Tibial artery (tissue), 4 donors: ENCODE measurements around the gene NAP1L3.

Source experiments
- DNase-seq, 2 donors: peaks; one replicate each; pipeline ENCODE4 v3.0.0-alpha.2; 2019
- H3K27ac ChIP-seq, 2 donors: fragments of 200-600 bp; sonication (generic) in 1 of 2; 1 replicate in 1 of 2; 2 replicates in 1 of 2; pipeline ENCODE4 v1.5.1; 2018 to 2019; ENCODE audit warnings: mild to moderate bottlenecking in 1 of 2
- H3K27me3 ChIP-seq, 2 donors: fragments of 200-600 bp; sonication (generic) in 1 of 2; one replicate each; pipeline versions ENCODE4 v1.5.1 to v1.6.0; 2016 to 2019
- H3K36me3 ChIP-seq, 3 donors: fragments of 200-600 bp; sonication (generic) in 2 of 3; one replicate each; pipeline ENCODE4 v1.5.1; 2016 to 2019; ENCODE audit warnings: mild to moderate bottlenecking in 2 of 3
- H3K4me1 ChIP-seq, 4 donors: fragments of 200-600 bp; sonication (generic) in 2 of 4; 1 replicate in 3 of 4; 2 replicates in 1 of 4; pipeline ENCODE4 v1.5.1; 2016 to 2019
- H3K4me3 ChIP-seq, 2 donors: fragments of 200-600 bp; sonication (generic) in 1 of 2; 1 replicate in 1 of 2; 2 replicates in 1 of 2; pipeline ENCODE4 v1.5.1; 2018 to 2019; ENCODE audit warnings: mild to moderate bottlenecking in 2 of 2
- H3K9me3 ChIP-seq, 3 donors: fragments of 200-600 bp; sonication (generic) in 1 of 3; one replicate each; pipeline ENCODE4 v1.5.1; 2016 to 2019
- CTCF ChIP-seq, 2 experiments: fragments of 200-600 bp in 1 of 2; fragments of 450-650 bp in 1 of 2; IDR thresholded peaks; one replicate each; pipeline ENCODE4 v1.5.1; 2017 to 2019; ENCODE audit warnings: antibody characterized with exemption in 2 of 2, mild to moderate bottlenecking in 1 of 2, moderate library complexity in 1 of 2
- intact Hi-C: fragments of 100-400 bp; cut with DNase I; formaldehyde crosslinking; loops from one replicate; pipeline ENCODE4 v1.15.0; 2023; ENCODE audit warnings: low total_unique reads

Gene NAP1L3

DNA sequence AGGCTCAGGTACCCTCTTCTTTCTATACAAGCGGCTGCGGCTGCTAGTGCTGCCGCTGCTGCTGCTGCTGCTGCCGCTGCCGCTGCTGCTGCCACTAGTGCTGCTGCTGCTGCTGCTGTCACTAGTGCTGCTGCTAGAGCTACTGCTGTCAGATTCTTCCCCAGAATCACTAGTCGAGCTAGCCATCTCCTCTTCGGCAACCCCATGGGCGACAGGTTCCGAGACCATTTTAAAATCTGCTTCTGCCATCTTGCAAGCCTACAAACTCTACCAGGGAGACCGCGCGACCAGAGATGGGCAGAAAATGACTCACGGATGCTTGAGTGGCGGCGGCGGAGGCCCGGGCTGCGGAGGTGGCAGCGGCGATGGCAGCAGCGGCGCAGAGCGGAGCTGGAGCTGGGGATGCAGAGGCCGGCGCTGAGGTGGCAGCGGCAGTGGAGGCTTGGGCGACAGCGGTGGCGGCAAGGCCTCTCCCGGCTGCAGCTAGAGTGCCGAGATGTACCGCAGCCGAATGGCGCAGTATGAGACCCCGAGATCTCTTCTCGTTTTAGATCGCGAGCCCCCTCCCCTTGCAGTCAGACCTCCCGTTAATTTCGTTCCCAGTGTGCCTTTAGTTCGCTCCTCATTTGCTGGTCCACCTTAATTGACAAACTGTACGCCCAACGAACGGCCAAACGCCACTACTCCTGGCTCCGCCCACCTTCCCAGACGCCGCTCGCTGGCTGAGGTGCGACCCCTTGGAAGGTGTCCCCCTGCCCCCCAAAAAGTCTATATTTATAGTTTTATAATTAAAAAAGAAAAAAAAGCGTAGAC lies at the start of gene NAP1L3:
NAP1L3 (minus strand) TSS at position 523 of the 813 bp plus-strand sequence; CDS start at position 249, 274 bp downstream.
- intact Hi-C loops = no loop called here
- H3K4me1 ChIP-seq = no peaks in the 10 kb centered on the region
- no peak for TF ChIP-seq CTCF (IDR thresholded peaks at IDR 0.05)
- peak; percentile 49 to 78 for DNase-seq
- H3K27ac ChIP-seq = peak within 1 kb of the TSS; percentile 82 to 87
- H3K36me3 ChIP-seq = no peaks in the 10 kb centered on the region
- H3K27me3 ChIP-seq = no peaks in the 10 kb centered on the region
- no peaks in the 10 kb centered on the region for H3K9me3 ChIP-seq
- H3K4me3 ChIP-seq = peak within 1 kb of the TSS; percentile 66 to 70

DNA sequence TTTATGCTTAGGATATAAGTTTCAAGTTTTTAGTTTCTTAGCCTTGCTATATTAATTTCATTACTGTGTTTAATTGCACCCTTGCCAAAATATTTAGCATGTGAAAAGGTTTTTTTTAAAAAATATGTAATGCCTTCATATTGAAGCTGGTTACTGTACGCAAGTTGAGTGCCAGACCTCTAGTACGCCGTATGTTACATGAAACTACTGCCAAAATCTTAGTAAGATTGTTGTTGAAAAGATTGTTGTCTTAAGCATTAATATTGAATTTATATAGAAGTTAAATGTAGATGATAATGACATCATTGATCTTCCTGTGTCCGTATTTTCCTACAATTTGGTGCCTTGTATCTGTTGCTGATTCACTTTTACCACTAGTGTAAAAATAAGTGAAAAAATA lies 37.7 kb upstream of the NAP1L3 start:
- DNase-seq = no peak
- peaks cover 0 to 2% of the 10 kb centered on the region in 2 donors for H3K27me3 ChIP-seq
- intact Hi-C loops = no loop called here
- H3K9me3 ChIP-seq = no peaks in the 10 kb centered on the region
- no peaks in the 10 kb centered on the region for H3K4me1 ChIP-seq
- H3K27ac ChIP-seq = no peak overlapping the region
- TF ChIP-seq CTCF (IDR thresholded peaks at IDR 0.05) = no peak
- H3K4me3 ChIP-seq = no peak overlapping the region
- no peaks in the 10 kb centered on the region for H3K36me3 ChIP-seq

DNA sequence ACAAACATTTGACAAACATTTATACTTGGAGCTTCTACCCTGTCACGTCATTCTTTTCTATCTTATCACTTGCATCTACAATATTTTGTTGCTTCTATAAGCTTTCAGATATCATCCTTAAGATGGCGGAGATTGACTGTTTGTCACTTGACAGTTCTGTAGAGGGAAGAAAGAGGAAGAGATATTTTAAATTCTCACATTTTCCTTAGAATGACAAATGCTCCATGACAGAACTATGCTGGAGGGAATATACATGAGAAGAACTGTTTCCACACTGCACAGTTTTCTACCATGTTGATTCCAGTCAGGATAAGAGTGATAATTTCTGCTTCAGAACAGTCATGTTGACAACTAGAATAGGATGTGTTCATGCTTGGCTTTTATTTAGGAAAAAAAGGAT lies 30.3 kb upstream of the NAP1L3 start:
- no peaks in the 10 kb centered on the region for H3K9me3 ChIP-seq
- H3K27ac ChIP-seq = no peak overlapping the region
- H3K4me3 ChIP-seq = no peak overlapping the region
- DNase-seq = no peak
- intact Hi-C loops = no loop called here
- peaks cover 0 to 2% of the 10 kb centered on the region in 2 donors for H3K27me3 ChIP-seq
- no peak for TF ChIP-seq CTCF (IDR thresholded peaks at IDR 0.05)
- H3K36me3 ChIP-seq = no peaks in the 10 kb centered on the region
- no peaks in the 10 kb centered on the region for H3K4me1 ChIP-seq

DNA sequence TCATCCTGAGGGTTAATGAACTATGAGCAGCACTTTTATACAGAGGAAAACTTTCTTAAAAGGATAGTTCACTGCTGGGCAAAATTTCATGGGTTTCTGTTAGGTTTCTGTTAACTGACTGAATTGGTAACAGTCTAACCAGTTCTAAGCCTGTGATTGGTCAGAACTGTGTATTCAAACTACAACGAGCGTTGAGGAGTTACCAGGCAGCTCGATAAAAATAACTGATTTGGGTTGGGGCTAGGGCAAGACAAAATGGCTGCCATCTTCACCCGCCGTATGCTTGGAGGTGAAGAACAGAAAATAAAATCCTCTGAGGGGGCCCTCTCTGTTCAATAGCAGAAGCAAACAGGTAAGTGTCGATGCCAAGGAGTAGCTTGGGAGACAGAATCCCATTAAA lies 22.6 kb upstream of the NAP1L3 start:
- Histone ChIP-seq H3K27me3 (no peaks in the 10 kb centered on the region), H3K27ac (no peak overlapping the region), H3K4me3 (no peak overlapping the region), H3K9me3 (no peaks in the 10 kb centered on the region), H3K4me1 (no peaks in the 10 kb centered on the region), H3K36me3 (no peaks in the 10 kb centered on the region)
- TF ChIP-seq CTCF (IDR thresholded peaks at IDR 0.05) = no peak
- DNase-seq = no peak
- intact Hi-C loops = no loop called here

DNA sequence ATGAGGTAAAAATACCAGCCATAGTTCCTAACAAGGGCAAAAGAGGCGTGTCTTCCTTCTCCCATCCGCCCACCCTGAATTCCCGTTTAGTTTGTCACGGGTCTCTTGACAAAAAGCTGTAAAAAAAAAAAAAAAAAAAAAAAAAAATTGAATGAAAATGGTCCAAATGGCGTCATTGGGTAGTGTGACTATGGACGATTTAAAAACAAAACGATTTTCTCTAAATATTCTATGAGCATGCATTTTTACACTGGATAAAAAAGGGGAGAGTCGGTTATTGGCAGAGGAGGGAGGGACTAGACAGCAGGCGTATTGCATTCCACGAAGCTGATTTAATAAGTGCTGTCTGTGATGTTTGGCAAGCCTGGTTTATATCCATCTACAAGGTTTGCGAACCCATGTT lies 492 bp upstream of the NAP1L3 start, which contains the start of gene FAM133A:
FAM133A (plus strand) TSS at position 338 of the 403 bp plus-strand sequence. CDS start 35,214 bp downstream, outside the sequence.
- intact Hi-C loops = no loop called here
- no peak for DNase-seq
- peak within 1 kb of the TSS; percentile 82 to 87 for H3K27ac ChIP-seq

More for the DNA sequence above, 492 bp upstream of the NAP1L3 start, which contains the start of gene FAM133A:
- H3K27me3 ChIP-seq = no peaks in the 10 kb centered on the region
- H3K4me1 ChIP-seq = no peaks in the 10 kb centered on the region
- H3K4me3 ChIP-seq = peak within 1 kb of the TSS; percentile 66 to 70
- H3K36me3 ChIP-seq = no peaks in the 10 kb centered on the region
- H3K9me3 ChIP-seq = no peaks in the 10 kb centered on the region
- no peak for TF ChIP-seq CTCF (IDR thresholded peaks at IDR 0.05)
